Hepatocyte (in vitro differentiated cells): ENCODE data around the gene TEX101. TPM values are rescaled to one million over a fixed set of nuclear protein-coding genes. Genes with fewer than 3 reads are reported as not detected.

Experiments used
- DNase-seq: peaks from one replicate; pipeline ENCODE4 v3.0.0-alpha.2; 2016; ENCODE audit warnings: low spot score
- H2AFZ ChIP-seq: fragments of 200-600 bp; sonication (generic); 2 replicates; pipeline ENCODE4 v1.6.0; 2016; ENCODE audit warnings: antibody characterized with exemption, mild to moderate bottlenecking
- H3K27ac ChIP-seq: fragments of 200-600 bp; sonication (generic); 2 replicates; pipeline ENCODE4 v1.5.1; 2016; ENCODE audit warnings: mild to moderate bottlenecking
- H3K27me3 ChIP-seq: fragments of 200-600 bp; sonication (generic); 2 replicates; pipeline ENCODE4 v1.6.1; 2016
- H3K36me3 ChIP-seq: fragments of 200-600 bp; sonication (generic); replicated peaks from 2 replicates; pipeline ENCODE4 v1.5.1; 2016; ENCODE audit warnings: low read depth; ENCODE audit not compliant: insufficient read depth
- H3K4me1 ChIP-seq: fragments of 200-600 bp; sonication (generic); 2 replicates; pipeline ENCODE4 v1.5.1; 2016; ENCODE audit warnings: mild to moderate bottlenecking, moderate library complexity; ENCODE audit not compliant: insufficient read depth
- H3K4me2 ChIP-seq: fragments of 200-600 bp; sonication (generic); 2 replicates; pipeline ENCODE4 v1.6.0; 2016
- H3K4me3 ChIP-seq: fragments of 200-600 bp; sonication (generic); 2 replicates; pipeline ENCODE4 v1.5.1; 2016; ENCODE audit warnings: mild to moderate bottlenecking
- H3K79me2 ChIP-seq: fragments of 200-600 bp; sonication (generic); 2 replicates; pipeline ENCODE4 v1.6.0; 2017; ENCODE audit warnings: mild to moderate bottlenecking
- H3K9me2 ChIP-seq: fragments of 200-600 bp; sonication (generic); replicated peaks from 2 replicates; pipeline ENCODE4 v1.6.0; 2017; ENCODE audit warnings: mild to moderate bottlenecking; ENCODE audit not compliant: insufficient read depth
- H3K9me3 ChIP-seq: fragments of 200-600 bp; sonication (generic); 2 replicates; pipeline ENCODE4 v1.5.1; 2016; ENCODE audit warnings: low read depth, mild to moderate bottlenecking
- H4K20me1 ChIP-seq: fragments of 200-600 bp; sonication (generic); 2 replicates; pipeline ENCODE4 v1.6.0; 2016; ENCODE audit warnings: mild to moderate bottlenecking; ENCODE audit not compliant: insufficient read depth, poor library complexity, severe bottlenecking
- CTCF ChIP-seq: fragments of 200-600 bp; sonication (generic); IDR thresholded peaks from 2 replicates; pipeline ENCODE4 v1.5.1; 2016; ENCODE audit warnings: antibody characterized with exemption, mild to moderate bottlenecking; ENCODE audit not compliant: poor library complexity
- EZH2 ChIP-seq: fragments of 200-600 bp; sonication (generic); IDR thresholded peaks from 2 replicates; pipeline ENCODE4 v1.6.1; 2016; ENCODE audit warnings: antibody characterized with exemption, mild to moderate bottlenecking, borderline replicate concordance
- EZH2phosphoT487 ChIP-seq: fragments of 200-600 bp; sonication (generic); IDR thresholded peaks from one replicate; pipeline ENCODE4 v1.6.1; 2018; ENCODE audit warnings: antibody characterized with exemption, mild to moderate bottlenecking, low read depth, moderate library complexity; ENCODE audit not compliant: unreplicated experiment, severe bottlenecking
- WGBS: methylation state at CpG from one replicate; pipeline ENCODE4 v1.1.6; 2016; ENCODE audit warnings: low lambda C conversion rate; ENCODE audit errors: missing lambda C conversion rate; 5-methylcytosine and 5-hydroxymethylcytosine counted together
- polyA plus RNA-seq: library from polyadenylated mRNA; unstranded; fragments of >200 nt; fragmentation: Nextera tagmentation; extraction: Ambion mirVana; gene quantifications from 2 replicates; pipeline ENCODE4 v1.2.1, GENCODE V29; 2016
- total RNA-seq: library from RNA; depleted of rRNA; stranded (reverse); fragments of >200 nt; gene quantifications from 2 replicates; pipeline ENCODE4 v1.2.3, GENCODE V29; 2014

Gene TEX101
- total and polyA plus RNA-seq, 2 experiments from 2014 or later = not detected

GRCh38 chr19:43422689-43423066, 8.0 kb downstream of the TEX101 start:
- H3K27me3 ChIP-seq = no peaks in the 10 kb centered on the region
- H3K36me3 ChIP-seq = no peaks in the 10 kb centered on the region
- no peaks in the 10 kb centered on the region for H3K9me3 ChIP-seq
- 94% methylated on average over 1 of the region's 1 CpG for WGBS
- H2AFZ ChIP-seq = no peak overlapping the region
- H3K4me3 ChIP-seq = no peak overlapping the region
- H3K4me2 ChIP-seq = no peak overlapping the region
- H3K4me1 ChIP-seq = no peaks in the 10 kb centered on the region
- H3K79me2 ChIP-seq = no peaks in the 10 kb centered on the region
- no peaks in the 10 kb centered on the region for H4K20me1 ChIP-seq
- no peak for TF ChIP-seq CTCF
- no peak for TF ChIP-seq EZH2
- TF ChIP-seq EZH2phosphoT487 = no peak
- H3K27ac ChIP-seq = no peak overlapping the region
- no peaks in the 10 kb centered on the region for H3K9me2 ChIP-seq
- no peak for DNase-seq

GRCh38 chr19:43423779-43424178, 9.1 kb downstream of the TEX101 start:
- 82% methylated on average over 4 of the region's 5 CpGs for WGBS
- no peak for DNase-seq
- Histone ChIP-seq H3K27me3 (no peaks in the 10 kb centered on the region), H4K20me1 (no peaks in the 10 kb centered on the region), H3K4me1 (no peaks in the 10 kb centered on the region), H3K4me3 (no peak overlapping the region), H3K27ac (no peak overlapping the region), H3K36me3 (no peaks in the 10 kb centered on the region), H2AFZ (no peak overlapping the region), H3K9me3 (no peaks in the 10 kb centered on the region), H3K4me2 (no peak overlapping the region), H3K9me2 (no peaks in the 10 kb centered on the region), H3K79me2 (no peaks in the 10 kb centered on the region)
- TF ChIP-seq CTCF (no peak), EZH2phosphoT487 (no peak), EZH2 (no peak)

- Histone ChIP-seq H3K4me3 (no peak overlapping the region), H3K4me2 (no peak overlapping the region), H3K79me2 (no peaks in the 10 kb centered on the region), H3K9me2 (no peaks in the 10 kb centered on the region), H3K27me3 (no peaks in the 10 kb centered on the region), H2AFZ (no peak overlapping the region), H3K36me3 (no peaks in the 10 kb centered on the region), H4K20me1 (no peaks in the 10 kb centered on the region), H3K27ac (no peak overlapping the region), H3K9me3 (no peaks in the 10 kb centered on the region), H3K4me1 (no peaks in the 10 kb centered on the region)
- 34% methylated on average over 8 of the region's 8 CpGs for WGBS
- TF ChIP-seq CTCF = peak; percentile 59
- no peak for TF ChIP-seq EZH2phosphoT487
- DNase-seq = peak; percentile 36
Observed at GRCh38 chr19:43425567-43426392, 11.1 kb downstream of the TEX101 start.
